ENCODE data around the gene CDC25B. TPM values are rescaled to one million over a fixed set of nuclear protein-coding genes. Genes with fewer than 3 reads are reported as not detected.

Gene CDC25B
- total and polyA plus RNA-seq, 2 of the 8 experiments (the other 6 are each of a cell fraction or from before 2014, with no cell fraction given) = 21.7 to 31.2 TPM

DNA sequence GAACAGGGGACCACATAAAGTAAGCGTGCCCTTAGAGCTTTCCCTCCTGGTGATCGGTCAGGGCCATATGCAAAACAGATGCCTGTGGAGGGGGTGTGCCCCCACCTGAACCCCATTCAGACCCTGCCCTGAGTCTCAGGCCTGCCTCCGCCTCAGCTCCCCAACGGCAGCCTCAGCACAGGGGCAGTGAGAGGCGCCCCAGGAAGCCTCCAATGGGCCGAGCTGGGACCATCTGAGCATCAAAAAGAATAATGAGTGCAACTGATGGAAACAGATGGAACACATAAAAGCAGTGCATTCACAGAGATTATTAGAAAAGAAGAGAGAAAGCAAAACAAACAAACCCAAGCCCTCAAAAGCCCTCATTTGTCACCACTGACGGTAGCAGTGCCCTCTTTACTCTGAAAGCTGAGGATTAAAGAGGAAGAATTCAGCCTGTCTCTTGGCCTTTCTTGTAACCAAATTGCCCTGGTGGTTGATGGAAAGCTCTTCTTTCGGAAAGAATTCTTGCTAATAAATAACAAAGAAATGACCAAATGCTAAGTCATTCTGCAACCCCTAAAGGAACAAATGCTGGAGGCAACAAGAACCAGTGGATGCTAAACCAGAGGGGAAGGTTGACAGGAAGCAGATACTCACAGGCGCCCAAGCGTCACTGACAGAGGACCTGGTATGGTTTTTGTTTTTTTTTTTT lies 35.3 kb upstream of the CDC25B start (continued):
- TF ChIP-seq TBP (IDR thresholded peaks at IDR 0.05; ENCODE audit: low read depth, low read length) (no peak), BACH1 (IDR thresholded peaks at IDR 0.05; ENCODE audit: low read length) (no peak), RXRA (IDR thresholded peaks at IDR 0.05; ENCODE audit: insufficient read depth, low read depth, low read length) (no peak), TCF12 (IDR thresholded peaks at IDR 0.05; ENCODE audit: low read depth, low read length) (no peak), CHD1 (IDR thresholded peaks at IDR 0.05; ENCODE audit: low read depth, low read length) (no peak), CREB1 (IDR thresholded peaks at IDR 0.05) (no peak)

Data from H1 (cell line).